Kidney (tissue), 14 donors: ENCODE data around the gene UBE2L3. TPM values are rescaled to one million over a fixed set of nuclear protein-coding genes. Genes with fewer than 3 reads are reported as not detected.

Source experiments
- DNase-seq, 5 donors: peaks; one replicate each; pipeline ENCODE4 v3.0.0-alpha.2; 2013 to 2020
- FAIRE-seq: peaks from 2 replicates; lab custom pipeline; 2012; peaks lifted over from hg19 to GRCh38; lab: Jason Lieb, UNC
- H3K27ac ChIP-seq, 2 donors: one replicate each; pipeline ENCODE4 v1.7.0; 2013; ENCODE audit warnings: low read depth in 2 of 2, low read length in 2 of 2, inconsistent platforms in 1 of 2
- H3K27me3 ChIP-seq: one replicate; pipeline ENCODE4 v1.7.1; 2013; ENCODE audit warnings: low read length, inconsistent platforms; ENCODE audit not compliant: control insufficient read depth, insufficient read depth
- H3K36me3 ChIP-seq, 3 donors: one replicate each; pipeline versions ENCODE4 v1.7.0 to v1.7.1; 2013; ENCODE audit warnings: low read length in 3 of 3, control low read depth in 1 of 3, inconsistent platforms in 1 of 3; ENCODE audit not compliant: insufficient read depth in 3 of 3, control insufficient read depth in 2 of 3
- H3K4me1 ChIP-seq, 3 donors: one replicate each; pipeline versions ENCODE4 v1.7.0 to v1.7.1; 2013; ENCODE audit warnings: low read length in 3 of 3, inconsistent platforms in 1 of 3, low read depth in 1 of 3; ENCODE audit not compliant: control insufficient read depth in 2 of 3, insufficient read depth in 2 of 3
- H3K4me3 ChIP-seq, 3 donors: one replicate each; pipeline versions ENCODE4 v1.7.0 to v1.8.1; 2013; ENCODE audit warnings: low read length in 3 of 3, control low read depth in 1 of 3, inconsistent platforms in 1 of 3
- H3K9ac ChIP-seq, 3 donors: one replicate each; pipeline versions ENCODE4 v1.7.0 to v1.7.1; 2013; ENCODE audit warnings: low read length in 3 of 3, control low read depth in 1 of 3, inconsistent platforms in 1 of 3
- H3K9me3 ChIP-seq, 3 donors: one replicate each; pipeline versions ENCODE4 v1.7.0 to v1.7.1; 2013; ENCODE audit warnings: low read length in 3 of 3, control low read depth in 1 of 3, inconsistent platforms in 1 of 3; ENCODE audit not compliant: control insufficient read depth in 2 of 3, insufficient read depth in 1 of 3
- intact Hi-C: fragments of 100-400 bp; cut with DNase I; formaldehyde crosslinking; loops from one replicate; pipeline ENCODE4 v1.11.1; 2022
- polyA plus RNA-seq: library from polyadenylated mRNA; stranded (reverse); fragments of 350-450 nt; fragmentation: Illumina TruSeq; extraction: RNeasy Lipid Tissue Mini Kit (QIAGEN cat#74804); gene quantifications from one replicate; pipeline ENCODE4 v1.2.3, GENCODE V29; 2014; ENCODE audit warnings: low read depth, low replicate concordance; ENCODE audit not compliant: insufficient read depth
- total RNA-seq: library from RNA; stranded (reverse); fragmentation: NEBNext Ultra II Directional; extraction: Animal tissue kit (Norgen Biotek cat#: 25700); gene quantifications from one replicate; pipeline ENCODE4 v1.2.1, GENCODE V29; 2021
- TF ChIP-seq, protein P1 (sequence below): IDR thresholded peaks from 3 replicates; pipeline ENCODE4 v1.5.1; 2012; ENCODE audit warnings: mild to moderate bottlenecking, moderate library complexity, borderline replicate concordance; ENCODE audit not compliant: insufficient read depth; ENCODE audit errors: extremely low read depth
- donor health status: control.
- donor health status: control.
- donor health status: control.
- donor health status: control.
- donor health status: control.
- donor health status: DM: yes; HTN: yes; CAD: no.
- donor health status: Normal renal cell carcinoma (clear cell type).

The UBE2L3 gene
- total and polyA plus RNA-seq, 2 donors from 2014 or later = 45.8 to 70.0 TPM

DNA sequence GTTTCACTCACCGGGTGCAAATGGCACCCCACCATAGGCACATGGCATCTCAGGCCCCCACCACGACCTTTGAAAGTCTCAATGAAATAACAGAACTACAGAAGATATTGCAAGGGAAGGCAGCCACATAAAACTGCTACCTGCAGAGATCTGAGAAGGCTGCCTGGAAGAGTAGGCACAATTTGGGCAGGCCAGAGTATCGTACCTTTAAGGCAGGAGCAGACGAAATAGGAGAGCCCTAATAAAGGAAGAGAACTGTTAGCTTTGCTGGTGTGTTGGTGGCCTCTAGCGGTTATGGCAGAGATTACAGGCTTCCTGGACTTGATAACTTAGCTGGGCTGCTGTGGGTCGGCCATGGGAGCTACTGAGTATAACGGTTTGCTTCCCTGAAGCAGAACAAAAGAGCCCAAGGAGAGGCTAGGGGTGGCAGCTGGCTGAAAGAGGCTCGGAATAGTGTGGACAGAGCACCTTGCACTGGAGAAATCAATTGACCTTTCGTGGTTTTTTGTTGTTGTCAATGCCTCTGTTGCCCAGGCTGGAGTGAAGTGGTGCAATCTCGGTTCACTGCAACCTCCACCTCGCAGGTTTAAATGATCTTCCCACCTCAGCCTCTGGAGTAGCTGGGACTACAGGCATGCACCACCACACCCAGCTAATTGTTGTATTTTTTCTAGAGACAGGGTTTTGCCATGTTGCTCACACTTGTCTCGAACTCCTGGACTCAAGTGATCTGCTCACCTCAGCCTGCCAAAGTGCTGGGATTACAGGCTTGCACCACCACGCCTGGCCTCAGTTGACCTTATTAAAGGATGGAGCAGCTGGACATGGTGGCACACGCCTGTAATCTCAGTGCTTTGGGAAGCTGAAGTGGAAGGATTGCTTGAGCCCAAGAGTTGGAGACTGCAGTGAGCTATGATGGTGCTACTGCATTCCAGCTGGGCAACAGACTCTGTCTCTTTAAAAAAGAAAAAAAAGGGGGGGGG, 79.4 kb downstream of the UBE2L3 start:
- no peak overlapping the region for H3K27ac ChIP-seq
- H3K4me3 ChIP-seq = no peak overlapping the region
- intact Hi-C loops = no loop called here
- H3K9me3 ChIP-seq = no peaks in the 10 kb centered on the region
- DNase-seq (peak in 4 of 5 donors; percentile 84 to 94 (median 90)), FAIRE-seq (no peak)
- peaks cover 0 to 7% (median 7%) of the 10 kb centered on the region in 3 donors for H3K4me1 ChIP-seq
- H3K36me3 ChIP-seq = peaks cover 0 to 3% (median 0%) of the 10 kb centered on the region in 3 donors
- H3K9ac ChIP-seq = no peak overlapping the region
- H3K27me3 ChIP-seq = no peaks in the 10 kb centered on the region
- TF ChIP-seq, protein P1, sequence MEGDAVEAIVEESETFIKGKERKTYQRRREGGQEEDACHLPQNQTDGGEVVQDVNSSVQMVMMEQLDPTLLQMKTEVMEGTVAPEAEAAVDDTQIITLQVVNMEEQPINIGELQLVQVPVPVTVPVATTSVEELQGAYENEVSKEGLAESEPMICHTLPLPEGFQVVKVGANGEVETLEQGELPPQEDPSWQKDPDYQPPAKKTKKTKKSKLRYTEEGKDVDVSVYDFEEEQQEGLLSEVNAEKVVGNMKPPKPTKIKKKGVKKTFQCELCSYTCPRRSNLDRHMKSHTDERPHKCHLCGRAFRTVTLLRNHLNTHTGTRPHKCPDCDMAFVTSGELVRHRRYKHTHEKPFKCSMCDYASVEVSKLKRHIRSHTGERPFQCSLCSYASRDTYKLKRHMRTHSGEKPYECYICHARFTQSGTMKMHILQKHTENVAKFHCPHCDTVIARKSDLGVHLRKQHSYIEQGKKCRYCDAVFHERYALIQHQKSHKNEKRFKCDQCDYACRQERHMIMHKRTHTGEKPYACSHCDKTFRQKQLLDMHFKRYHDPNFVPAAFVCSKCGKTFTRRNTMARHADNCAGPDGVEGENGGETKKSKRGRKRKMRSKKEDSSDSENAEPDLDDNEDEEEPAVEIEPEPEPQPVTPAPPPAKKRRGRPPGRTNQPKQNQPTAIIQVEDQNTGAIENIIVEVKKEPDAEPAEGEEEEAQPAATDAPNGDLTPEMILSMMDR = peak; percentile 78

DNA sequence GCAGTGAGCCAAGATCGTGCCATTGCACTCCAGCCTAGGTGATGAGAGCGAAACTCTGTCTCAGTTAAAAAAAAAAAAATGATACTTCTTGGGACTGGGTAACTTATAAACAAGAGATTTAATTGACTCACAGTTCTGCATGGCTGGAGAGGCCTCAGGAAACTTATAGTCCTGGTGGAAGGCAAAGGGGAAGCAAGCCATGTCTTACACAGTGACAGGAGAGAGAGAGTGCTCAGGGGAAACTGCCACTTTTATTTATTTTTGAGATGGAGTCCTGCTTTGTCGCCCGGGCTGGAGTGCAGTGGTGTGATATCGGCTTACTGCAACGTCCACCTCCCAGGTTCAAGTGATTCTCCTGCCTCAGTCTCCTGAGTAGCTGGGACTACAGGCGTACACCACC, 82.8 kb downstream of the UBE2L3 start:
- FAIRE-seq = no peak

DNA sequence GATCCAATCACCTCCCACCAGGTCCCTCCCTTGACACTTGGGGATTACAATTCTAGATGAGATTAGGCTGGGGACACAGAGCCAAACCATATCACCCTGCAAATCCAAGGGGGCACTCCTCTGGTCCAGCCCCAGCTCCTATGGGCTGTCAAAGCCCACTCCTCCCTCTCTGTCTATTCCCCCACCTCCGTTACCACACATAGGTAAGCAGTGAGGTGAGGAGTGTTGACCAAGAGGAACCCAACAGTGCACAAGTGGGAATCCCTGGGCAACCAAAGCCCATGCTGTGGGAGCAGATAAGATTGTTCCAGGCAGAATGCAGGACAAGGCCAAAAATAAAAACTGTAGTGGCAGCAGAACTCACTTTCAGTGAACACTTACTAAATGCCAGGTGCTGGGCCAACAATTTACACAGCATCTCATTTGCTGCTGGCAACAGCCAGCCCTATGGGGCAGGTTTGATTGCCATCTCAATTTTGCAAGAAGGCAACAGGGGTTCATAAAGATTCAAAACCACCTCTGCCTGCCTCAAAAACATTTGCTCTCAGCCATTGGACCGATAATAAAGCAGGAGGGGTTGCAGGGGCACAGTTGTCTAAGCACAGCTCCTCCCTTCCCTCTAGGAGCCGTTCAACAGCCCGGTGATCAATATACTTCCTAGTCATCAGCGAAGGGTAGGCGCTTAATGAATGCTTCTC, 83.5 kb downstream of the UBE2L3 start:
- Histone ChIP-seq H3K36me3 (peaks cover 0 to 3% (median 0%) of the 10 kb centered on the region in 3 donors), H3K4me1 (peaks cover 0 to 7% (median 6%) of the 10 kb centered on the region in 3 donors), H3K27ac (no peak overlapping the region), H3K27me3 (no peaks in the 10 kb centered on the region), H3K4me3 (peak overlapping the region in 2 of 3 donors; percentile 58 to 68), H3K9me3 (no peaks in the 10 kb centered on the region), H3K9ac (peak overlapping the region in 1 of 3 donors; percentile 38)
- intact Hi-C loops = no loop called here
- FAIRE-seq (no peak), DNase-seq (no peak)
- TF ChIP-seq, protein P1 = no peak

More for the DNA sequence above, 82.8 kb downstream of the UBE2L3 start:
- Histone ChIP-seq H3K9ac (no peak overlapping the region), H3K4me3 (no peak overlapping the region), H3K4me1 (peaks cover 0 to 7% (median 6%) of the 10 kb centered on the region in 3 donors), H3K9me3 (no peaks in the 10 kb centered on the region), H3K27me3 (no peaks in the 10 kb centered on the region), H3K27ac (no peak overlapping the region), H3K36me3 (peaks cover 0 to 3% (median 0%) of the 10 kb centered on the region in 3 donors)
- intact Hi-C loops = no loop called here
- no peak for DNase-seq
- TF ChIP-seq, protein P1 = no peak
